NCI-H345 treated with DMSO at 0.1 percent for 48 hours (cell line): ENCODE measurements around the gene LYSMD1.

Experiments used
- DNase-seq: peaks from one replicate; lab custom pipeline; 2025; ENCODE audit not compliant: unreplicated experiment; lab: John Stamatoyannopoulos, UW

The LYSMD1 gene

GRCh38 chr1:151175863-151176262, 10.2 kb upstream of the LYSMD1 start, which contains the start of gene TMOD4:
Gene TMOD4 (minus strand): TSS chr1:151175981. CDS start chr1:151174875, 1,106 bp downstream.
- DNase-seq: no peak

- no peak for DNase-seq
These were observed 9.5 kb upstream of the LYSMD1 start for GRCh38 chr1:151175041-151175741.

GRCh38 chr1:151171190-151171589, 5.5 kb upstream of the LYSMD1 start:
- no peak for DNase-seq

GRCh38 chr1:151167116-151167515, 1.4 kb upstream of the LYSMD1 start:
- no peak for DNase-seq

- DNase-seq: no peak
These were observed 829 bp upstream of the LYSMD1 start for GRCh38 chr1:151166505-151166956.

DNA sequence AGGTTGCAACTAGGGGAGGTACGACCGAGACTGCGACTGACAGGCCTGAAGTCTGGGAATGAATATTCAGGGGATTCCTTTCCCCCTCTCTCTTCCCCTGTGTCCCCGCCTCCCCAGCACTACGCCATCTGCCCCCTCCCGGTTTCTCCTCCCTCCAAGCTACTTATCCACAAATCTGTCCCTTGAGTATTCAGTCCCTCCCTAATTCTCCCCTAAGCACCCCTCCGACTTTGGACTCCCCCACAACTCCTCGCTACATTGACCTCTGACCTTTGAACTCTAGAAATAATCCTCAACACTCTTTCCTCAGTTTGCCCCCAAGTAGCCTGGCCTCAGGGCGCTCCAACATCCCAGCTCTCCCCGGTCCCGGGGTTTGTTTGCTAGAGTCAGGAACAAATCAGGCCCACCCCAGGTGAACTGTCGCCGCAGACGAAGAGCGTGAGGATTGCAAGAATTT, 393 bp downstream of the LYSMD1 start:
- DNase-seq: peak; percentile 68

- DNase-seq: no peak
These were observed 896 bp downstream of the LYSMD1 start for GRCh38 chr1:151164732-151165280.

GRCh38 chr1:151159373-151159772, 6.3 kb downstream of the LYSMD1 start:
- DNase-seq: no peak

- DNase-seq: no peak
These were observed 6.9 kb downstream of the LYSMD1 start for GRCh38 chr1:151158751-151159251.

DNA sequence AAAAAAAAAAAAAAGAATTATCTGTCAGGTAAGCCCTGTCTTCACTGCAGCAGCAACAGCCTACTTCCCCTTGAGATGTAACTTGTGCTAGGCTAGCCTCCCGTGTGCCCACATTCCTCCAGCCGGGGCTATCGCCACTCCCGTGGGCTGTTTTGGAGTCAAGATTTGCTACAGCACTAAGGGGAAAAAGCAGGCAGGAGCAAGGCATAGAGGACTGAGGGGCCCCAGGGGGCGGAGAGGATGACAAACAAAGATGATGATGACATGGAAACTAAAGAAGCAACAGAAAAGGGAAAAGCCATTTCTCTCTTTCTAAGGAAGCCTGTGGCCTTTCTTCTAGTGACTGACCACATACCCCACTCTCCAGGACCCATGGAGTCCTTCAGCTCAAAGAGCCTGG, 7.4 kb downstream of the LYSMD1 start:
- no peak for DNase-seq

DNA sequence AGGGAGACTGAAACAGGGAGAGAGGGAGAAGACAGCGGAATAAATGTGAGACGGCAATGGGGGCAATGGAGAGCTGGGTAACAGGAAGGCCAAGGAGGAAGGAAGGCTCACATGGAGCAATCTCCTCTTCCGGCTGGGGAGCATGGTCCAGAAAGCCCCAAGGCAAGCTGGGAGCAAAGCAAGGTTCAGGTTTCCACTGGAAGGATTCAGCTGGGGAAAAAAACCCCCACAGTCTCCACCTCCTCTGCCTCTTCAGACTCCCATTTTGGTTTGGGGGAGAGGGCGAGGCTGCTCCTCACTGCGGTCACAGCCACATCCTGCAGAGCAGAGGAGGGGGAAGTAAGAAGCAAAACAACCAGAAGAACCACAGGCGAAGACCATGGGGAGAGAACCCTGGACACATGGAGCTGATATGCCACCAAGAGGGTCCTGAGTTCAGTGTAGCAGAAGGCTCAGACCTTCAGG, 8.6 kb downstream of the LYSMD1 start:
- no peak for DNase-seq

- no peak for DNase-seq
These were observed 9.2 kb downstream of the LYSMD1 start, which contains the start of gene TNFAIP8L2 for GRCh38 chr1:151156515-151156819. Gene TNFAIP8L2 (plus strand): TSS chr1:151156649. CDS start chr1:151158698, 2,049 bp downstream.

DNA sequence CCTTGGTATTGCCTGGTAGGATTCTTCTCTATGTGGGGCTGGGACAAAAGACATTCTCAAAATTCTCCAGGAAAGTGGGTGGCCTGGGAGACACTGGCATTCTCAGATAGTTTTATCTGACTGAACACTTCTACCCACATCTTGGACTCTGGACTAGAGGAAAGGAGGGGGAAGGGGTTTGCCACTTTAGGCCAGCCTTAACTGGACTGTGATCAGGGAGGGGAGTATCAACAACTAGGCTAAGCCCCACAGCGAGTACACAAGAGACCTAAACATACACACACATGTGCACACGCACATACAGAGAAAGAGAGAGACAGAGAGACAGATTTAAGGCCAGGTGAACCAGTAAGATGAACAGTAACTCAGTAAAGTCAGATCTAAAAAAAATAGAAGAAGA, 18.0 kb downstream of the LYSMD1 start:
- no peak for DNase-seq

GRCh38 chr1:151147132-151147503, 18.6 kb downstream of the LYSMD1 start:
- no peak for DNase-seq

DNA sequence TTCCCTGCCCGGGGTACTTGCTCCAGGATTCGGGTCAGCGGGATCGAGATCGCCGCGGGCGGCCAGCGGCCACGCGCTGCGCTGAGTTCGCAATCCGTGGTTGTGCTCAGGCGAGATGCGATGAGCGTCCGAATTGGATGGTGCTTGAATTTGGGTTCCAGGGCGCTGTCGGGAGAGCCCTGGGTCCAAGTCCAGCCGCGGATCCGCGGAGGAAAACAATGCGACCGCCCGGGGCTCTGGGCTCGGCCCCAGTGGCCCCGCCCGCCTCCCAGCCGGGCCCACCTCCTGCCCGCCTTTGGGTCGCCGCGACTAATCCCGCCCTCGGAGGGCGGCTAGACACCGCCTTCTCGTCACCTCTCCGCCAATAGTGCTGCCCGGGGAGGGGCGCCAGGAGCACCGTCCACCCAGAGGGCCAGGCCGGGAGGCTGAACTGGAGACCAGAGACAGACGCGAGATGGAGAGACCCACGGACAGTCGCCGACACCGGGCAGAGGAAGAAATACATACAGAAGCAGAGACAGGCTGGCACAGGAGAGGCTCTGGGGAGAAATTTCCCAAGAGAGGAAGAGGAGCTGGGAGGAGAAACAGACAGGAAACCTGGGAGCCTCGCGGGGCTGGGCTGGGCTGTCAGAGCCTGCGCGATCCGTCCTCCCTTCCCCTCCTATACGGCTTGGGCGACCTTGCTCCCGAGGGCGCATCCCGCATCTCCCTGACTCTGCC, 19.1 kb downstream of the LYSMD1 start, which contains the start of gene SEMA6C:
TSS of gene SEMA6C (minus strand) at position 220 of the 720 bp plus-strand sequence. CDS start 4,010 bp downstream, outside the sequence.
- DNase-seq: peak; percentile 99

DNA sequence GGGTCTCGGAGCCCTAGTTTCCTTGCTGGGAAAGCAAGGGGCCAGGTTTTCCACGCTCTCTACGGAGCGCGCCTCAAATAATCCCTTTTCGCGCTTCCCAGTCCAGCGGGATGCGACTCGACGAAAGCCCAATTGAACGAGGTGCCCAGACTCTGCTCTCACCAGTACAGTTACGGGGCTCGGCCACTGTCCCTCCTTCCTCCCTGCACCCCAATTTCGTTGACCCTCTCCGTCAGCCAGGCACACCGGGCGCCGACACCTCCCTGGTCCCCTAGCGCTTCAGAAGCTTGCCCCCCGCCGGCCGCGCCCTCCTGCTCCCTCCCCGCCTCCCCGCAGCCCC, 19.7 kb downstream of the LYSMD1 start:
- DNase-seq: peak; percentile 27

- no peak for DNase-seq
These were observed 20.2 kb downstream of the LYSMD1 start for GRCh38 chr1:151145304-151146071.

DNA sequence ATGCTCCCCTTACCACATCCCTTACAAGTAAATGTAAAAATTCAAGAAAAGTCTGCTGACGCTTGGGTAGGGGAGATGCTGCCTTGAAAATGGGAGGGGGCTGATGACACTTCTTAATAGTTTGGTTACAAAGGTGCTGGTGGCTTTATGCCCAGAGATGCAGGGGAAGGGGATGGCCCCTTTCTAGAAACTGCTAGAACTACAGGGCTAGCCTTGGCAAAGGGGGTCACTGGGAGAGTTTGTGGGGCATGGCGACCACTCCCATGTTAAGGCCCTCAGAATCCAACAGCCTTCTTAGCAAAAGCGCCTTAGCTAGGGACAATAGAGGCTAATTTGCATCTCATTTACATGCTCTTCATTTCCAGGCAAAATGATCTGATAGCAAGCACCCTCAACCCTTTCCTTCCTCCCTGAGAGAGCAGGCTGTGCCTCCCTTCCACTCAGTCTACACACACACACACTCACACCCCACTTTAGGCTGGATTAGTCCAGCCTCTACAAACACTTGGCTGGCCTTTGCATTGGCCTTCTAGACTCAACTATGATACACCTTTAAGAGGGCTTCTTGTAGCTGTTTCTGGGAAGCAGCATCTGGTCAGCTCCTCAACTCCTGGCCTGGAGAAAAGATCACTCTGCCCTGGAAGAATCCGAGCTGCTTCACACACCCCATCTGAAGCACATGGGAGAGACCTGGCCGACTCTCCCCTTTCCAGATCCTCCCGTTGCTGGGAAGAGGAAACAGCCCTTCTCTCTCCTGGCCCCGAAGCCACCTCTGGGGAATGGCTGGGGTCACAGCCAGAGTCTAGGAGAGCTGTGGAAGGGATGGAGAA, 21.0 kb downstream of the LYSMD1 start:
- no peak for DNase-seq

DNA sequence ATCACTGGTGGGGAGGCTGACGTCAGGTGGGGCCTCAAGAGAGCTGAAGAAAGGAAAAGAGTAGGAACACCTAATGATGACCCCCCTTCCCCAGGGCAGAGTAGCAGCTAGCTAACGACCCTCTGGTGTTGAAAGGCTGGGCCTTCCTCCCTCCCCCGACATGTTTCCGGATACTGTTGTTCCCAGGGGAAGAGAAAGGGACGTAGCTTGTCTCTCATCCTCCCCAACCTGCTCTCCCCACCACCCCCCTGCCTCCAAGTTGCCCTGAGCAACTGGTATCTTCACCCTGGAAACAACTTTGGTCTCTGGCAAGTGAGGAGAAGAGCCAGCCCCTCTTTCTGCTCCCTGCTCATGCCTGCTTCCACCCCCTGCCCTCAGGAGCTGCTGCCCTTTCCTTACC, 21.7 kb downstream of the LYSMD1 start:
- DNase-seq: no peak

- no peak for DNase-seq
These were observed 22.7 kb downstream of the LYSMD1 start for GRCh38 chr1:151143057-151143435.
